Keratinocyte (primary cell): ENCODE measurements around the gene MLH1.

Source experiments
- EZH2 ChIP-seq: IDR thresholded peaks from one replicate; pipeline ENCODE4 v1.6.1; 2012; ENCODE audit warnings: inconsistent platforms, mild to moderate bottlenecking, low read length, moderate library complexity
- TF ChIP-seq, protein P1 (sequence below), 3 experiments: IDR thresholded peaks in 1 of 3; conservative IDR thresholded peaks in 1 of 3; optimal IDR thresholded peaks in 1 of 3; 2 replicates in 2 of 3; 3 replicates in 1 of 3; pipeline versions ENCODE3 to v1.5.1; 2011; ENCODE audit warnings: low read length in 3 of 3, mild to moderate bottlenecking in 3 of 3, moderate library complexity in 2 of 3, control low read depth in 1 of 3, inconsistent platforms in 1 of 3; ENCODE audit not compliant: insufficient read depth in 2 of 3; ENCODE audit errors: extremely low read depth in 1 of 3

- TF ChIP-seq, protein P1, sequence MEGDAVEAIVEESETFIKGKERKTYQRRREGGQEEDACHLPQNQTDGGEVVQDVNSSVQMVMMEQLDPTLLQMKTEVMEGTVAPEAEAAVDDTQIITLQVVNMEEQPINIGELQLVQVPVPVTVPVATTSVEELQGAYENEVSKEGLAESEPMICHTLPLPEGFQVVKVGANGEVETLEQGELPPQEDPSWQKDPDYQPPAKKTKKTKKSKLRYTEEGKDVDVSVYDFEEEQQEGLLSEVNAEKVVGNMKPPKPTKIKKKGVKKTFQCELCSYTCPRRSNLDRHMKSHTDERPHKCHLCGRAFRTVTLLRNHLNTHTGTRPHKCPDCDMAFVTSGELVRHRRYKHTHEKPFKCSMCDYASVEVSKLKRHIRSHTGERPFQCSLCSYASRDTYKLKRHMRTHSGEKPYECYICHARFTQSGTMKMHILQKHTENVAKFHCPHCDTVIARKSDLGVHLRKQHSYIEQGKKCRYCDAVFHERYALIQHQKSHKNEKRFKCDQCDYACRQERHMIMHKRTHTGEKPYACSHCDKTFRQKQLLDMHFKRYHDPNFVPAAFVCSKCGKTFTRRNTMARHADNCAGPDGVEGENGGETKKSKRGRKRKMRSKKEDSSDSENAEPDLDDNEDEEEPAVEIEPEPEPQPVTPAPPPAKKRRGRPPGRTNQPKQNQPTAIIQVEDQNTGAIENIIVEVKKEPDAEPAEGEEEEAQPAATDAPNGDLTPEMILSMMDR (optimal IDR thresholded peaks at IDR 0.05 in 1 of 3, IDR thresholded peaks at IDR 0.05 in 1 of 3, conservative IDR thresholded peaks at IDR 0.05 in 1 of 3; ENCODE audit: extremely low read depth in 1 of 3, insufficient read depth in 2 of 3, low read length in 3 of 3), result no peak
- no peak for TF ChIP-seq EZH2
Observed at GRCh38 chr3:37053337-37053736, 60.0 kb downstream of the MLH1 start.
